GM12878 (cell line): ENCODE data around the gene CACNG3. TPM values are rescaled to one million over a fixed set of nuclear protein-coding genes. Genes with fewer than 3 reads are reported as not detected.

Source experiments
- ATAC-seq: fragments of 200-7000 bp; cut with Tn5 transposase; 3 replicates; pipeline ENCODE4 v1.9.1; 2020; ENCODE audit warnings: mild to moderate bottlenecking, moderate library complexity
- BruUV-seq: library from RNA; stranded (reverse); fragments of 400-500 nt; replicated peaks from 2 replicates; lab custom pipeline; 2021; lab: Mats Ljungman, UMichigan
- CTCF ChIA-PET: fragments of 300-600 bp; sonication (Branson Sonifier 250); formaldehyde crosslinking; extraction: SDS; loops from one replicate; lab custom pipeline; 2021; ENCODE audit warnings: inconsistent platforms; lab: Yijun Ruan, JAX
- POLR2A ChIA-PET: fragments of 350-600 bp; formaldehyde crosslinking; extraction: SDS; loops from one replicate; lab custom pipeline; 2021; ENCODE audit warnings: inconsistent platforms; lab: Charles Lee
- RAD21 ChIA-PET: fragments of 300-600 bp; sonication (Branson Sonifier 250); formaldehyde crosslinking; loops from one replicate; lab custom pipeline; 2023; ENCODE audit warnings: antibody characterized with exemption; ENCODE audit not compliant: unreplicated experiment; lab: Charles Lee
- SMC1A ChIA-PET: fragments of 300-600 bp; sonication (Branson Sonifier 250); formaldehyde crosslinking; loops from one replicate; lab custom pipeline; 2023; ENCODE audit not compliant: unreplicated experiment, uncharacterized antibody; lab: Charles Lee
- DNase-seq: peaks from one replicate; pipeline ENCODE4 v3.0.0-alpha.2; 2011; ENCODE audit warnings: low read depth, low spot score
- FAIRE-seq: peaks from 3 replicates; lab custom pipeline; 2011; peaks lifted over from hg19 to GRCh38; lab: Jason Lieb, UNC
- H2AFZ ChIP-seq: 2 replicates; pipeline ENCODE4 v1.6.0; 2011; ENCODE audit warnings: low read depth, low read length, control low read depth; ENCODE audit not compliant: control insufficient read depth
- H3K27ac ChIP-seq: 2 replicates; pipeline ENCODE4 v1.5.1; 2011; ENCODE audit warnings: control low read depth; ENCODE audit not compliant: control insufficient read depth, insufficient read depth
- H3K27me3 ChIP-seq, 2 experiments: replicated peaks in 1 of 2; 2 replicates each; pipeline versions ENCODE4 v1.6.0 to v1.6.1; 2011; ENCODE audit warnings: low read length in 1 of 2; ENCODE audit not compliant: control insufficient read depth in 2 of 2, insufficient read depth in 2 of 2
- H3K36me3 ChIP-seq, 2 experiments: 2 replicates each; pipeline ENCODE4 v1.5.1; 2011; ENCODE audit warnings: low read length in 1 of 2; ENCODE audit not compliant: control insufficient read depth in 2 of 2, insufficient read depth in 2 of 2
- H3K4me1 ChIP-seq: 2 replicates; pipeline ENCODE4 v1.6.1; 2011; ENCODE audit warnings: mild to moderate bottlenecking, low read length, moderate library complexity, mixed read lengths; ENCODE audit not compliant: control insufficient read depth, insufficient read depth
- H3K4me2 ChIP-seq: 2 replicates; pipeline ENCODE4 v1.6.0; 2011; ENCODE audit warnings: control low read depth; ENCODE audit not compliant: control insufficient read depth, insufficient read depth
- H3K4me3 ChIP-seq: fragments of 200-600 bp; sonication (generic); 2 replicates; pipeline ENCODE4 v1.5.1; 2016
- H3K79me2 ChIP-seq: 2 replicates; pipeline ENCODE4 v1.6.0; 2011; ENCODE audit warnings: low read length; ENCODE audit not compliant: control insufficient read depth, insufficient read depth
- H3K9ac ChIP-seq: 2 replicates; pipeline ENCODE4 v1.8.0; 2011; ENCODE audit warnings: low read length, control low read depth, mixed read lengths; ENCODE audit not compliant: control insufficient read depth, insufficient read depth
- H3K9me3 ChIP-seq: replicated peaks from 3 replicates; pipeline ENCODE4 v1.5.1; 2011; ENCODE audit warnings: mild to moderate bottlenecking, low read length; ENCODE audit not compliant: control insufficient read depth, insufficient read depth
- H4K20me1 ChIP-seq: 2 replicates; pipeline ENCODE4 v1.6.0; 2011; ENCODE audit not compliant: control insufficient read depth, insufficient read depth
- BHLHE40 ChIP-seq, 2 experiments: fragments of 450-650 bp in 1 of 2; IDR thresholded peaks; 2 replicates each; pipeline ENCODE4 v1.6.1; 2011 to 2017; ENCODE audit warnings: low read depth in 2 of 2, borderline replicate concordance in 1 of 2, improper control_type of control experiment in 1 of 2, low read length in 1 of 2, mild to moderate bottlenecking in 1 of 2
- CBX3 ChIP-seq: fragments of 200-600 bp; sonication (generic); IDR thresholded peaks from 2 replicates; pipeline ENCODE4 v1.6.1; 2016; ENCODE audit warnings: low read depth, borderline replicate concordance
- CHD2 ChIP-seq: IDR thresholded peaks from 2 replicates; pipeline ENCODE4 v1.6.1; 2011; ENCODE audit warnings: low read depth, low read length, improper control_type of control experiment, borderline replicate concordance
- CREM ChIP-seq: IDR thresholded peaks from 2 replicates; pipeline ENCODE4 v1.6.1; 2014; ENCODE audit warnings: antibody characterized with exemption, low read depth
- DPF2 ChIP-seq: fragments of 450-650 bp; IDR thresholded peaks from 2 replicates; pipeline ENCODE4 v1.6.1; 2017; ENCODE audit warnings: mild to moderate bottlenecking
- HCFC1 ChIP-seq: fragments of 150-350 bp; IDR thresholded peaks from 2 replicates; pipeline ENCODE4 v1.6.1; 2014; ENCODE audit warnings: low read length
- HDAC2 ChIP-seq: fragments of 200-600 bp; sonication (generic); IDR thresholded peaks from 2 replicates; pipeline ENCODE4 v1.6.1; 2017
- JUND ChIP-seq: IDR thresholded peaks from 2 replicates; pipeline ENCODE4 v1.6.1; 2012; ENCODE audit warnings: low read depth, mild to moderate bottlenecking, low read length, improper control_type of control experiment, moderate library complexity
- POLR2A ChIP-seq: IDR thresholded peaks from 2 replicates; pipeline ENCODE4 v1.6.1; 2011; ENCODE audit warnings: low read depth, mild to moderate bottlenecking, low read length
- RAD21 ChIP-seq: IDR thresholded peaks from 2 replicates; pipeline ENCODE4 v1.6.1; 2011; ENCODE audit warnings: mild to moderate bottlenecking, low read depth, low read length, moderate library complexity; ENCODE audit not compliant: insufficient read depth
- RAD51 ChIP-seq: fragments of 450-650 bp; IDR thresholded peaks from 2 replicates; pipeline ENCODE4 v1.6.1; 2016; ENCODE audit warnings: moderate library complexity, mild to moderate bottlenecking, inconsistent platforms
- SPI1 ChIP-seq: IDR thresholded peaks from 2 replicates; pipeline ENCODE4 v1.6.1; 2011; ENCODE audit warnings: low read depth, mild to moderate bottlenecking, low read length, moderate library complexity, borderline replicate concordance; ENCODE audit not compliant: insufficient read depth
- YY1 ChIP-seq: IDR thresholded peaks from 2 replicates; pipeline ENCODE4 v1.6.1; 2011; ENCODE audit warnings: low read depth, mild to moderate bottlenecking, low read length
- ZSCAN29 ChIP-seq: fragments of 450-650 bp; IDR thresholded peaks from 2 replicates; pipeline ENCODE4 v1.6.1; 2017; ENCODE audit warnings: mild to moderate bottlenecking, moderate library complexity
- ZZZ3 ChIP-seq: IDR thresholded peaks from 2 replicates; pipeline ENCODE4 v1.6.1; 2011; ENCODE audit warnings: low read depth; ENCODE audit not compliant: control insufficient read depth, insufficient read length
- WGBS: methylation state at CpG from one replicate; pipeline ENCODE4 v1.1.6; 2016; ENCODE audit warnings: low lambda C conversion rate; ENCODE audit not compliant: insufficient replicate concordance, insufficient coverage; ENCODE audit errors: missing lambda C conversion rate; 5-methylcytosine and 5-hydroxymethylcytosine counted together
- in situ Hi-C: fragments of 300-500 bp; cut with MboI; formaldehyde crosslinking; loops from 9 replicates; pipeline ENCODE4 v1.14.3; 2018; ENCODE audit warnings: mixed read lengths
- intact Hi-C: fragments of 100-400 bp; cut with micrococcal nuclease; formaldehyde crosslinking; loops from one replicate; pipeline ENCODE4 v1.14.2; 2022; ENCODE audit not compliant: unreplicated experiment
- polyA plus RNA-seq, 11 experiments: library from polyadenylated mRNA; depleted of rRNA in 4 of 11; unstranded in 6 of 11; stranded (reverse) in 5 of 11; fragments of >200 nt; fragmentation: Nextera tagmentation in 4 of 11; fragmentation: Illumina TruSeq in 1 of 11; extraction: Ambion mirVana in 4 of 11; extraction: Trizol in 1 of 11; gene quantifications; 1 replicate in 1 of 11; 2 replicates in 10 of 11; pipeline versions ENCODE4 v1.2.1 to v1.2.3, GENCODE V29; 2011 to 2016; ENCODE audit warnings: inconsistent platforms in 2 of 11, missing spikeins in 2 of 11, low read depth in 1 of 11
- total RNA-seq, 4 experiments: library from RNA; depleted of rRNA in 3 of 4; stranded (reverse); fragments of >200 nt in 3 of 4; fragmentation: Illumina TruSeq in 1 of 4; extraction: Trizol in 1 of 4; gene quantifications; 2 replicates each; pipeline versions ENCODE4 v1.2.1 to v1.2.3, GENCODE V29; 2013 to 2021
- TF ChIP-seq, protein P1 (sequence below): fragments of 450-650 bp; IDR thresholded peaks from 2 replicates; pipeline ENCODE4 v1.6.1; 2016; ENCODE audit warnings: mild to moderate bottlenecking
- TF ChIP-seq, protein P2 (sequence below): fragments of 450-650 bp; IDR thresholded peaks from 2 replicates; pipeline ENCODE4 v1.6.1; 2017; ENCODE audit warnings: mild to moderate bottlenecking, moderate library complexity

Gene CACNG3
- total and polyA plus RNA-seq, 10 of the 15 experiments (the other 5 are each of a cell fraction or from before 2014, with no cell fraction given): 0.04 TPM; not detected in 9

DNA sequence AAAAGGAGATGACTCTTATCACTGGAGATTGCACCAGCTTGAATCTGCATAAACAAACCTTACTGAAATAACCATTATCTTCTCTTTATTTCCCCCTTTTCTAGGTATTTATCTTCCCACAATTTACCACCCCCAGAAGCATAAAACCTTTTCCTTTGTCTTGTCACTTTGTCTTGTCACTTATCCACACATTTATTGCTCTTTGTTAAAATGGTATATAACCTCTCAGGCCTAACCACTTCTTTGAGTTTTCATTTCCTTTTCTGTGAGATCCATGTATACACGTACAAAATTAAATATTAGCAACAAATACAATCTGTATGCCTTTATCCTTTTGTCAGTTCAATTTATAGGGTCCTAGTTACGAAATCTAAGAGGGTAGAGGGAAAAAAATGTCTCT lies 122.9 kb downstream of the CACNG3 start:
- Histone ChIP-seq H2AFZ (no peak overlapping the region), H4K20me1 (no peaks in the 10 kb centered on the region), H3K4me2 (no peak overlapping the region), H3K9ac (no peak overlapping the region), H3K36me3 (no peaks in the 10 kb centered on the region), H3K79me2 (no peaks in the 10 kb centered on the region), H3K9me3 (peaks cover 6% of the 10 kb centered on the region; the same call in 2 of the 3 replicates), H3K27ac (no peak overlapping the region), H3K27me3 (no peaks in the 10 kb centered on the region), H3K4me3 (no peak overlapping the region), H3K4me1 (no peaks in the 10 kb centered on the region)
- BruUV-seq: no TSS peak
- no peak for FAIRE-seq
- in situ Hi-C loops: no loop called here
- intact Hi-C loops: no loop called here
- TF ChIP-seq DPF2: no peak
- no peak for TF ChIP-seq YY1
- no peak for TF ChIP-seq CREM
- TF ChIP-seq RAD21: no peak
- no peak for TF ChIP-seq POLR2A
- no peak for TF ChIP-seq HCFC1
- no peak for TF ChIP-seq BHLHE40 (IDR thresholded peaks at IDR 0.05; ENCODE audit: borderline replicate concordance in 1 of 2, low read depth in 2 of 2, low read length in 1 of 2)
- no peak for TF ChIP-seq CBX3
- no peak for TF ChIP-seq ZZZ3
- no peak for TF ChIP-seq JUND
- TF ChIP-seq, protein P1, sequence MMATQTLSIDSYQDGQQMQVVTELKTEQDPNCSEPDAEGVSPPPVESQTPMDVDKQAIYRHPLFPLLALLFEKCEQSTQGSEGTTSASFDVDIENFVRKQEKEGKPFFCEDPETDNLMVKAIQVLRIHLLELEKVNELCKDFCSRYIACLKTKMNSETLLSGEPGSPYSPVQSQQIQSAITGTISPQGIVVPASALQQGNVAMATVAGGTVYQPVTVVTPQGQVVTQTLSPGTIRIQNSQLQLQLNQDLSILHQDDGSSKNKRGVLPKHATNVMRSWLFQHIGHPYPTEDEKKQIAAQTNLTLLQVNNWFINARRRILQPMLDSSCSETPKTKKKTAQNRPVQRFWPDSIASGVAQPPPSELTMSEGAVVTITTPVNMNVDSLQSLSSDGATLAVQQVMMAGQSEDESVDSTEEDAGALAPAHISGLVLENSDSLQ: no peak
- TF ChIP-seq, protein P2, sequence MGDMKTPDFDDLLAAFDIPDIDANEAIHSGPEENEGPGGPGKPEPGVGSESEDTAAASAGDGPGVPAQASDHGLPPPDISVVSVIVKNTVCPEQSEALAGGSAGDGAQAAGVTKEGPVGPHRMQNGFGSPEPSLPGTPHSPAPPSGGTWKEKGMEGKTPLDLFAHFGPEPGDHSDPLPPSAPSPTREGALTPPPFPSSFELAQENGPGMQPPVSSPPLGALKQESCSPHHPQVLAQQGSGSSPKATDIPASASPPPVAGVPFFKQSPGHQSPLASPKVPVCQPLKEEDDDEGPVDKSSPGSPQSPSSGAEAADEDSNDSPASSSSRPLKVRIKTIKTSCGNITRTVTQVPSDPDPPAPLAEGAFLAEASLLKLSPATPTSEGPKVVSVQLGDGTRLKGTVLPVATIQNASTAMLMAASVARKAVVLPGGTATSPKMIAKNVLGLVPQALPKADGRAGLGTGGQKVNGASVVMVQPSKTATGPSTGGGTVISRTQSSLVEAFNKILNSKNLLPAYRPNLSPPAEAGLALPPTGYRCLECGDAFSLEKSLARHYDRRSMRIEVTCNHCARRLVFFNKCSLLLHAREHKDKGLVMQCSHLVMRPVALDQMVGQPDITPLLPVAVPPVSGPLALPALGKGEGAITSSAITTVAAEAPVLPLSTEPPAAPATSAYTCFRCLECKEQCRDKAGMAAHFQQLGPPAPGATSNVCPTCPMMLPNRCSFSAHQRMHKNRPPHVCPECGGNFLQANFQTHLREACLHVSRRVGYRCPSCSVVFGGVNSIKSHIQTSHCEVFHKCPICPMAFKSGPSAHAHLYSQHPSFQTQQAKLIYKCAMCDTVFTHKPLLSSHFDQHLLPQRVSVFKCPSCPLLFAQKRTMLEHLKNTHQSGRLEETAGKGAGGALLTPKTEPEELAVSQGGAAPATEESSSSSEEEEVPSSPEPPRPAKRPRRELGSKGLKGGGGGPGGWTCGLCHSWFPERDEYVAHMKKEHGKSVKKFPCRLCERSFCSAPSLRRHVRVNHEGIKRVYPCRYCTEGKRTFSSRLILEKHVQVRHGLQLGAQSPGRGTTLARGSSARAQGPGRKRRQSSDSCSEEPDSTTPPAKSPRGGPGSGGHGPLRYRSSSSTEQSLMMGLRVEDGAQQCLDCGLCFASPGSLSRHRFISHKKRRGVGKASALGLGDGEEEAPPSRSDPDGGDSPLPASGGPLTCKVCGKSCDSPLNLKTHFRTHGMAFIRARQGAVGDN: no peak
- no peak for TF ChIP-seq CHD2
- no peak for TF ChIP-seq HDAC2
- TF ChIP-seq RAD51: no peak
- TF ChIP-seq ZSCAN29: no peak
- no peak for TF ChIP-seq SPI1
- no peak for ATAC-seq
- SMC1A ChIA-PET: no interaction called here
- CTCF ChIA-PET: no interaction called here
- POLR2A ChIA-PET: no interaction called here
- RAD21 ChIA-PET: no interaction called here
- 0% methylated on average over 2 of the region's 2 CpGs for WGBS
- DNase-seq: no peak
